ENCODE measurements around the gene SAFB2. TPM values are rescaled to one million over a fixed set of nuclear protein-coding genes. Genes with fewer than 3 reads are reported as not detected.
A peak's percentile ranks its signal among the peaks of the same experiment; 100 is the strongest.

Gene SAFB2
- total RNA-seq, 1 experiment from 2014 or later: 10.9 TPM

GRCh38 chr19:5567360-5567969 lies 55.1 kb downstream of the SAFB2 start, which contains the start of gene TINCR:
Gene TINCR (minus strand): TSS chr19:5567953.
- in situ Hi-C loops (cut with HindIII; ENCODE audit: low pct_unique_long_range_greater_than_20kb, low sequenced_read_pairs): no loop called here

GRCh38 chr19:5564930-5565329 lies 57.6 kb downstream of the SAFB2 start:
- in situ Hi-C loops (cut with HindIII; ENCODE audit: low pct_unique_long_range_greater_than_20kb, low sequenced_read_pairs): no loop called here
- no peak for DNase-seq (ENCODE audit: low read depth, low spot score)

More at GRCh38 chr19:5567360-5567969, 55.1 kb downstream of the SAFB2 start, which contains the start of gene TINCR:
- DNase-seq (ENCODE audit: low read depth, low spot score): no peak

GRCh38 chr19:5563935-5564612 lies 58.5 kb downstream of the SAFB2 start:
- in situ Hi-C loops (cut with HindIII; ENCODE audit: low pct_unique_long_range_greater_than_20kb, low sequenced_read_pairs): no loop called here
- peak; percentile 90 for DNase-seq (ENCODE audit: low read depth, low spot score)

- no peak for DNase-seq (ENCODE audit: low read depth, low spot score)
- in situ Hi-C loops (cut with HindIII; ENCODE audit: low pct_unique_long_range_greater_than_20kb, low sequenced_read_pairs): no loop called here
Measured at GRCh38 chr19:5563008-5563431, 59.6 kb downstream of the SAFB2 start.

GRCh38 chr19:5562280-5562679 lies 60.3 kb downstream of the SAFB2 start:
- in situ Hi-C loops (cut with HindIII; ENCODE audit: low pct_unique_long_range_greater_than_20kb, low sequenced_read_pairs): no loop called here
- DNase-seq (ENCODE audit: low read depth, low spot score): no peak

GRCh38 chr19:5561559-5561958 lies 61.0 kb downstream of the SAFB2 start:
- no peak for DNase-seq (ENCODE audit: low read depth, low spot score)
- in situ Hi-C loops (cut with HindIII; ENCODE audit: low pct_unique_long_range_greater_than_20kb, low sequenced_read_pairs): no loop called here

GRCh38 chr19:5560156-5560555 lies 62.4 kb downstream of the SAFB2 start:
- DNase-seq (ENCODE audit: low read depth, low spot score): no peak
- in situ Hi-C loops (cut with HindIII; ENCODE audit: low pct_unique_long_range_greater_than_20kb, low sequenced_read_pairs): no loop called here

- DNase-seq (ENCODE audit: low read depth, low spot score): no peak
- in situ Hi-C loops (cut with HindIII; ENCODE audit: low pct_unique_long_range_greater_than_20kb, low sequenced_read_pairs): no loop called here
Measured at GRCh38 chr19:5559804-5560133, 62.8 kb downstream of the SAFB2 start.

GRCh38 chr19:5558101-5558621 lies 64.4 kb downstream of the SAFB2 start:
- no peak for DNase-seq (ENCODE audit: low read depth, low spot score)
- in situ Hi-C loops (cut with HindIII; ENCODE audit: low pct_unique_long_range_greater_than_20kb, low sequenced_read_pairs): no loop called here

GRCh38 chr19:5557691-5558090 lies 64.9 kb downstream of the SAFB2 start:
- in situ Hi-C loops (cut with HindIII; ENCODE audit: low pct_unique_long_range_greater_than_20kb, low sequenced_read_pairs): no loop called here
- DNase-seq (ENCODE audit: low read depth, low spot score): no peak

GRCh38 chr19:5554828-5555227 lies 67.7 kb downstream of the SAFB2 start:
- in situ Hi-C loops (cut with HindIII; ENCODE audit: low pct_unique_long_range_greater_than_20kb, low sequenced_read_pairs): no loop called here
- DNase-seq (ENCODE audit: low read depth, low spot score): no peak

- no peak for DNase-seq (ENCODE audit: low read depth, low spot score)
Measured at GRCh38 chr19:5553892-5554291, 68.7 kb downstream of the SAFB2 start.

GRCh38 chr19:5547881-5548280 lies 74.7 kb downstream of the SAFB2 start:
- in situ Hi-C loops (cut with HindIII; ENCODE audit: low pct_unique_long_range_greater_than_20kb, low sequenced_read_pairs): no loop called here
- peak; percentile 77 for DNase-seq (ENCODE audit: low read depth, low spot score)

More at GRCh38 chr19:5553892-5554291, 68.7 kb downstream of the SAFB2 start:
- in situ Hi-C loops (cut with HindIII; ENCODE audit: low pct_unique_long_range_greater_than_20kb, low sequenced_read_pairs): no loop called here

GRCh38 chr19:5545984-5546383 lies 76.6 kb downstream of the SAFB2 start:
- no peak for DNase-seq (ENCODE audit: low read depth, low spot score)
- in situ Hi-C loops (cut with HindIII; ENCODE audit: low pct_unique_long_range_greater_than_20kb, low sequenced_read_pairs): no loop called here

- no peak for DNase-seq (ENCODE audit: low read depth, low spot score)
- in situ Hi-C loops (cut with HindIII; ENCODE audit: low pct_unique_long_range_greater_than_20kb, low sequenced_read_pairs): no loop called here
Measured at GRCh38 chr19:5545051-5545450, 77.5 kb downstream of the SAFB2 start.

GRCh38 chr19:5542665-5543064 lies 79.9 kb downstream of the SAFB2 start:
- no peak for DNase-seq (ENCODE audit: low read depth, low spot score)
- in situ Hi-C loops (cut with HindIII; ENCODE audit: low pct_unique_long_range_greater_than_20kb, low sequenced_read_pairs): no loop called here

GRCh38 chr19:5541456-5541855 lies 81.1 kb downstream of the SAFB2 start:
- in situ Hi-C loops (cut with HindIII; ENCODE audit: low pct_unique_long_range_greater_than_20kb, low sequenced_read_pairs): no loop called here
- no peak for DNase-seq (ENCODE audit: low read depth, low spot score)

GRCh38 chr19:5540208-5540607 lies 82.4 kb downstream of the SAFB2 start:
- in situ Hi-C loops (cut with HindIII; ENCODE audit: low pct_unique_long_range_greater_than_20kb, low sequenced_read_pairs): no loop called here
- no peak for DNase-seq (ENCODE audit: low read depth, low spot score)

GRCh38 chr19:5537870-5538269 lies 84.7 kb downstream of the SAFB2 start:
- in situ Hi-C loops (cut with HindIII; ENCODE audit: low pct_unique_long_range_greater_than_20kb, low sequenced_read_pairs): no loop called here
- no peak for DNase-seq (ENCODE audit: low read depth, low spot score)

Measured in SK-MEL-5 (cell line).